ENCODE results near the gene SUSD3.
"Not testable (repeated sequence)": the region's sequence is repeated elsewhere in the genome, so short reads cannot be mapped to it uniquely, and the experiment has no call there.

The SUSD3 gene

GRCh38 chr9:93094658-93095204 is 36.2 kb downstream of the SUSD3 start:
- no peak for DNase-seq

GRCh38 chr9:93095205-93096130 is 37.0 kb downstream of the SUSD3 start:
- peak; percentile 100 for DNase-seq

- DNase-seq = peak; percentile 67
Observed at GRCh38 chr9:93096131-93096802, 37.8 kb downstream of the SUSD3 start, which contains the start of gene CARD19. CARD19 (plus strand) TSS chr9:93096217; CDS start chr9:93096346, 129 bp downstream.

- no peak for DNase-seq
Observed at GRCh38 chr9:93096811-93097382, 38.4 kb downstream of the SUSD3 start.

- DNase-seq = no peak
Observed at GRCh38 chr9:93097511-93098201, 39.2 kb downstream of the SUSD3 start.

- peak; percentile 57 for DNase-seq
Observed at GRCh38 chr9:93098236-93098946, 39.9 kb downstream of the SUSD3 start.

- no peak for DNase-seq
Observed at GRCh38 chr9:93099551-93100275, 41.2 kb downstream of the SUSD3 start.

- DNase-seq = no peak
Observed at GRCh38 chr9:93100276-93100636, 41.8 kb downstream of the SUSD3 start.

GRCh38 chr9:93101086-93101485 is 42.6 kb downstream of the SUSD3 start:
- DNase-seq = not testable (repeated sequence)

- DNase-seq = no peak
Observed at GRCh38 chr9:93105620-93106019, 47.1 kb downstream of the SUSD3 start.

GRCh38 chr9:93107151-93107824 is 48.8 kb downstream of the SUSD3 start:
- DNase-seq = no peak

GRCh38 chr9:93107825-93108161 is 49.3 kb downstream of the SUSD3 start:
- no peak for DNase-seq

- no peak for DNase-seq
Observed at GRCh38 chr9:93108291-93109041, 50.0 kb downstream of the SUSD3 start.

GRCh38 chr9:93110311-93110855 is 51.9 kb downstream of the SUSD3 start:
- DNase-seq = no peak

- no peak for DNase-seq
Observed at GRCh38 chr9:93111001-93111370, 52.5 kb downstream of the SUSD3 start.

- no peak for DNase-seq
Observed at GRCh38 chr9:93111371-93112115, 53.0 kb downstream of the SUSD3 start.

- no peak for DNase-seq
Observed at GRCh38 chr9:93112116-93112863, 53.8 kb downstream of the SUSD3 start.

- no peak for DNase-seq
Observed at GRCh38 chr9:93112864-93113389, 54.4 kb downstream of the SUSD3 start.
